HUES6 (cell line): ENCODE results near the gene COMMD2.

Experiments used
- H3K27ac ChIP-seq: 2 replicates; pipeline ENCODE4 v1.7.0; 2013; ENCODE audit warnings: low read depth, mild to moderate bottlenecking, low read length, inconsistent platforms
- H3K27me3 ChIP-seq: 2 replicates; pipeline ENCODE4 v1.6.1; 2013; ENCODE audit warnings: low read length; ENCODE audit not compliant: control insufficient read depth, insufficient read depth
- H3K36me3 ChIP-seq: 2 replicates; pipeline ENCODE4 v1.6.1; 2013; ENCODE audit warnings: low read length; ENCODE audit not compliant: control insufficient read depth, insufficient read depth
- H3K4me1 ChIP-seq: 2 replicates; pipeline ENCODE4 v1.6.1; 2013; ENCODE audit warnings: low read length; ENCODE audit not compliant: control insufficient read depth, insufficient read depth
- H3K4me3 ChIP-seq: 2 replicates; pipeline ENCODE4 v1.5.1; 2013; ENCODE audit warnings: low read depth, low read length
- H3K9ac ChIP-seq: one replicate; pipeline ENCODE4 v1.6.1; 2013; ENCODE audit warnings: mild to moderate bottlenecking, low read length
- H3K9me3 ChIP-seq: 2 replicates; pipeline ENCODE4 v1.6.1; 2013; ENCODE audit warnings: low read depth, low read length; ENCODE audit not compliant: control insufficient read depth, insufficient read depth

The COMMD2 gene

GRCh38 chr3:149726716-149727407 lies 25.4 kb downstream of the COMMD2 start:
- no peaks in the 10 kb centered on the region for H3K9me3 ChIP-seq
- no peak overlapping the region for H3K27ac ChIP-seq
- no peak overlapping the region for H3K9ac ChIP-seq
- H3K4me1 ChIP-seq, result no peaks in the 10 kb centered on the region
- no peak overlapping the region for H3K4me3 ChIP-seq
- no peaks in the 10 kb centered on the region for H3K36me3 ChIP-seq
- no peaks in the 10 kb centered on the region for H3K27me3 ChIP-seq

- Histone ChIP-seq H3K27ac (no peak overlapping the region), H3K9me3 (peaks cover 17% of the 10 kb centered on the region), H3K4me3 (no peak overlapping the region), H3K27me3 (no peaks in the 10 kb centered on the region), H3K4me1 (no peaks in the 10 kb centered on the region), H3K36me3 (no peaks in the 10 kb centered on the region), H3K9ac (no peak overlapping the region)
These were observed 28.5 kb downstream of the COMMD2 start for GRCh38 chr3:149723781-149724180.

GRCh38 chr3:149720918-149721317 lies 31.4 kb downstream of the COMMD2 start:
- peaks cover 4% of the 10 kb centered on the region for H3K4me1 ChIP-seq
- H3K4me3 ChIP-seq, result no peak overlapping the region
- H3K27ac ChIP-seq, result no peak overlapping the region
- no peak overlapping the region for H3K9ac ChIP-seq
- H3K27me3 ChIP-seq, result no peaks in the 10 kb centered on the region
- H3K9me3 ChIP-seq, result peaks cover 17% of the 10 kb centered on the region
- no peaks in the 10 kb centered on the region for H3K36me3 ChIP-seq

GRCh38 chr3:149717391-149718056 lies 34.8 kb downstream of the COMMD2 start:
- H3K4me3 ChIP-seq, result no peak overlapping the region
- no peak overlapping the region for H3K27ac ChIP-seq
- no peaks in the 10 kb centered on the region for H3K36me3 ChIP-seq
- no peak overlapping the region for H3K9ac ChIP-seq
- H3K4me1 ChIP-seq, result peaks cover 4% of the 10 kb centered on the region
- peaks cover 17% of the 10 kb centered on the region for H3K9me3 ChIP-seq
- no peaks in the 10 kb centered on the region for H3K27me3 ChIP-seq

- Histone ChIP-seq H3K4me1 (peaks cover 4% of the 10 kb centered on the region), H3K9ac (no peak overlapping the region), H3K27ac (no peak overlapping the region), H3K4me3 (no peak overlapping the region), H3K36me3 (no peaks in the 10 kb centered on the region), H3K9me3 (peaks cover 17% of the 10 kb centered on the region), H3K27me3 (no peaks in the 10 kb centered on the region)
These were observed 35.3 kb downstream of the COMMD2 start for GRCh38 chr3:149716984-149717383.

GRCh38 chr3:149715247-149715646 lies 37.0 kb downstream of the COMMD2 start:
- Histone ChIP-seq H3K9me3 (peaks cover 5% of the 10 kb centered on the region; the same call in 1 of the 2 replicates), H3K9ac (no peak overlapping the region), H3K27me3 (no peaks in the 10 kb centered on the region), H3K36me3 (no peaks in the 10 kb centered on the region), H3K4me1 (peaks cover 4% of the 10 kb centered on the region), H3K27ac (no peak overlapping the region), H3K4me3 (no peak overlapping the region)

GRCh38 chr3:149713730-149714654 lies 38.3 kb downstream of the COMMD2 start:
- H3K4me3 ChIP-seq, result no peak overlapping the region
- H3K27me3 ChIP-seq, result no peaks in the 10 kb centered on the region
- no peaks in the 10 kb centered on the region for H3K9me3 ChIP-seq
- no peaks in the 10 kb centered on the region for H3K36me3 ChIP-seq
- no peak overlapping the region for H3K27ac ChIP-seq
- no peak overlapping the region for H3K9ac ChIP-seq
- peaks cover 4% of the 10 kb centered on the region for H3K4me1 ChIP-seq

- Histone ChIP-seq H3K4me1 (peaks cover 12% of the 10 kb centered on the region; the same call in 1 of the 2 replicates), H3K9me3 (no peaks in the 10 kb centered on the region), H3K27ac (no peak overlapping the region), H3K36me3 (no peaks in the 10 kb centered on the region), H3K9ac (no peak overlapping the region), H3K4me3 (no peak overlapping the region), H3K27me3 (no peaks in the 10 kb centered on the region)
These were observed 45.4 kb downstream of the COMMD2 start for GRCh38 chr3:149706905-149707304.

GRCh38 chr3:149705416-149705815 lies 46.9 kb downstream of the COMMD2 start:
- H3K4me1 ChIP-seq, result peaks cover 12% of the 10 kb centered on the region; the same call in 1 of the 2 replicates
- H3K27me3 ChIP-seq, result no peaks in the 10 kb centered on the region
- H3K36me3 ChIP-seq, result no peaks in the 10 kb centered on the region
- no peak overlapping the region for H3K4me3 ChIP-seq
- no peak overlapping the region for H3K9ac ChIP-seq
- H3K27ac ChIP-seq, result no peak overlapping the region
- no peaks in the 10 kb centered on the region for H3K9me3 ChIP-seq

- Histone ChIP-seq H3K36me3 (no peaks in the 10 kb centered on the region), H3K4me1 (peaks cover 12% of the 10 kb centered on the region; the same call in 1 of the 2 replicates), H3K27ac (no peak overlapping the region)
These were observed 48.8 kb downstream of the COMMD2 start for GRCh38 chr3:149703466-149703865.

More at GRCh38 chr3:149703466-149703865, 48.8 kb downstream of the COMMD2 start:
- no peaks in the 10 kb centered on the region for H3K27me3 ChIP-seq
- no peak overlapping the region for H3K4me3 ChIP-seq
- H3K9ac ChIP-seq, result no peak overlapping the region
- H3K9me3 ChIP-seq, result peaks cover 12% of the 10 kb centered on the region
